Lower leg skin (tissue), 3 donors: Measurements from ENCODE around the gene CLEC4M.

Source experiments
- POLR2A ChIP-seq, 2 donors: fragments of 450-650 bp; IDR thresholded peaks; one replicate each; pipeline ENCODE4 v1.6.1; 2016 to 2017; ENCODE audit warnings: antibody characterized with exemption in 2 of 2, mild to moderate bottlenecking in 1 of 2, moderate library complexity in 1 of 2
- TF ChIP-seq, protein P1 (sequence below), 3 donors: fragments of 450-650 bp; IDR thresholded peaks; one replicate each; pipeline ENCODE4 v1.5.1; 2016; ENCODE audit warnings: antibody characterized with exemption in 3 of 3, mild to moderate bottlenecking in 3 of 3, moderate library complexity in 2 of 3

GRCh38 chr19:7739211-7739755 is 23.8 kb upstream of the CLEC4M start:
- TF ChIP-seq, protein P1, sequence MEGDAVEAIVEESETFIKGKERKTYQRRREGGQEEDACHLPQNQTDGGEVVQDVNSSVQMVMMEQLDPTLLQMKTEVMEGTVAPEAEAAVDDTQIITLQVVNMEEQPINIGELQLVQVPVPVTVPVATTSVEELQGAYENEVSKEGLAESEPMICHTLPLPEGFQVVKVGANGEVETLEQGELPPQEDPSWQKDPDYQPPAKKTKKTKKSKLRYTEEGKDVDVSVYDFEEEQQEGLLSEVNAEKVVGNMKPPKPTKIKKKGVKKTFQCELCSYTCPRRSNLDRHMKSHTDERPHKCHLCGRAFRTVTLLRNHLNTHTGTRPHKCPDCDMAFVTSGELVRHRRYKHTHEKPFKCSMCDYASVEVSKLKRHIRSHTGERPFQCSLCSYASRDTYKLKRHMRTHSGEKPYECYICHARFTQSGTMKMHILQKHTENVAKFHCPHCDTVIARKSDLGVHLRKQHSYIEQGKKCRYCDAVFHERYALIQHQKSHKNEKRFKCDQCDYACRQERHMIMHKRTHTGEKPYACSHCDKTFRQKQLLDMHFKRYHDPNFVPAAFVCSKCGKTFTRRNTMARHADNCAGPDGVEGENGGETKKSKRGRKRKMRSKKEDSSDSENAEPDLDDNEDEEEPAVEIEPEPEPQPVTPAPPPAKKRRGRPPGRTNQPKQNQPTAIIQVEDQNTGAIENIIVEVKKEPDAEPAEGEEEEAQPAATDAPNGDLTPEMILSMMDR (IDR thresholded peaks at IDR 0.05) = no peak
- no peak for TF ChIP-seq POLR2A (IDR thresholded peaks at IDR 0.05)
